ENCODE measurements around the gene NR2C2AP.
"Not testable (repeated sequence)": the region's sequence is repeated elsewhere in the genome, so short reads cannot be mapped to it uniquely, and the experiment has no call there.

The NR2C2AP gene

DNA sequence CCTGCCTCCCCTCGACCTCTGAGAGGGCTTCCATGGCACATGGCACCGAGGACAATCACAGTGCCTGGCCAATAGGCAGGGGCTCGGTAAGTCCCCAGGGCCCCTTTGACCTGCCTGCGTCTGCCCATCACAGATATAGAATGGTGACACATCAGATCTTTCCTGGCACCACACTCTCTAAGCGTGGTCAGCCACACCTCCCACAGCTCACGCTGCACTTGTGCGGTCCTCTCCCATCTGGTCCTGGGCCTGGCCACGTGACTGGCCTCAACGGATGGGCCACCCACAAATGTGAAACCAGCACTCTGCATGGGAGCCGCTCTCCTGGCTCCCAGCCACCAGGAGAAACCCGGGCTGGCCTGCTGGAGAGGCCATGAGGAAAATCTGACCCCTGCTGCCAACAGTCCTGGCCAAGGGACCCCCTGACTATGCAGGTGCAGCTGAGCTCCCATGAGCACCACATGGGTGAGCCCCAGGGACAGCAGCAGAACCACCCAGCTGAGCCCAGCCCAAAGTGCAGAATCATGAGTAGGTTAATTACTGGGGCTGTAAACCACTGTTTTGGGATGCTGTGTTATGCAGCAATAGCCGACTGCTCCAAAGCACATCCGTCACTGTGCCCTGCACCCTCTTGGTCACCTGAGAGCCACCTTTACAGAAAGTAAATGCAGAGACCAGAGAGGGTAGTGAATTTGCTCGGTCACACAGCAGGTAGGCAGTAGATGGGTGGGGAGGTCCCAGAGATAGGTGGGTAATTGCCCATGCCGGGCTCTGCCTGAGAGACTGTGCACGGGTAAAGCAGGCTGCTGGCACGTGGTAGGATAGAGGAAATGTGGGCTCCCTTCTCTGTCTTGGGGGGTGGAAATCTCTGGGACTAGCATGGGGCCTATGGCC is 23.4 kb downstream of the NR2C2AP start:
- DNase-seq = no peak

- DNase-seq = no peak
Measured at GRCh38 chr19:19176950-19177349, 26.3 kb downstream of the NR2C2AP start.

- DNase-seq = not testable (repeated sequence)
Measured at GRCh38 chr19:19173243-19173642, 30.0 kb downstream of the NR2C2AP start.

DNA sequence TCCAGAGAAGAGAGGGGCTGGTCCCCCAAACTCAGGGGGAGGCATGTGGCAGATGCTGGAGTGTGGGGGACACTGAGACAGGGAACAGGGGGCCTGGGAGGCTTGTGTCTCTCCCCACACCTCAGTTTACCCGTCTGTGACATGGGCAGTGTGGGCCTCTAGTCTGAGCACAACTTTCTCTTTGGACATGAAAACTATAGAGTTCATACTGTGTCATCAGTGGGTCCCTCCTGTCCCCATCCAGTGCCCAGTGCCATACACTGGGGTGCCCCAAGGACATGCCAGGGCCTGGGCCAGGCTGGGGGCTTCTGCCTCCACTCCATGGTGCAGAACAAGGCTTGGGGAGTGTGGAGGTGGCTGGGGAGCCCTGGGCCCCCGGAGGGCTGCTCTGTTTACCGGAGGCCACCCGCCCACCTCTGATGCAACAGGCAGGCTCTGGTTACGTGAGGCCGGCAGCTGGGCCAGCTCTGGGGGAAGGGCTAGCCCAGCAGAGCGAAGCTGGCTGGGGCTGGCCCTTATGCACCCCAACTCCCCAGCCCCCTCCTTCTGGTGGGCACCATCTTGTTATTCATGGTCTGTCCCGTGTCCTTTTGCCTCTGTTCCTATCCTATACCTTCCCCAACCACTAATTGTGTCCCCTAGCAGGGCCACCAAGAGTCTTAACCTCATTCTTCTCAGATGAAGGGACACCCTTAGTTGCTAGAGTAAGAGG is 31.2 kb downstream of the NR2C2AP start:
- DNase-seq = no peak

- DNase-seq = no peak
Measured at GRCh38 chr19:19170873-19171672, 32.1 kb downstream of the NR2C2AP start.

DNA sequence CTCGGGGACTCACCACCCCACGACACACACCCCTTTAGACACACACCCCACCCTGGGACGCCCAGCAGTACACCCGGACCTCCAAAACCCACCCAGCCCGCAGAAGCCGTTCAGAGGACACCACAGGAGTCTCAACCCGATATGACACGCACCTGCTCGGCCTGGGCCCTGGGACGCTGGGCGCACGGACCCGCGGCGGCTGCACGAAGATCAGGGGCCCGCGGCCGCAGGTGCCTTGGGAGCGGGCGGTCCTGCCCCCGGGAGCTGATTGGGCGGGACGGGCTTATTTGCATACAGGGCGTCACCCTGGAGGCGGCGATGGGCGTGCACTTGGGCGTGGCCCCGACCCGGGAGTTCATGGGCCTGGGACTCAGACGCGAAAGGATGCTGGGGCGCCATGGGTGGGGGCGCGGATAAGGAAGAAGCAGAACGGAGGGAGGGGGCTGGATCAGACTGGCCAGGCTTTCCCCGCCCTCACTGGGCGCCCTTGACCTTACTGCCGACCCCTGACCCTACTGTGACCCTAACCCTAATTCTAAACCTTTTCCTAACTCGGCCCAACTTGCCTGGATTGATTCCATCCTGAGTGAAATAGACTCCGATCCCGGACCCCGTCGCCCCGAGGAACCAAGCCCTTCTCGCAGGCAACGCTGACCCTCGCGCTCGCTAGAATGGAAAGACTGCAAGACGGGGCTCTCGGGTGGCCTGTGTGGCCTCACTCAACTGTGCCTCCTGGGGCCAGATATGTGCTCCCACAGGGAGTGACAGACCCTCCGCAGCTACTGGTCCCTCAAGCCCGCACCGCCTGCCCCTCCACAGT is 33.0 kb downstream of the NR2C2AP start, which contains the start of gene MEF2B:
Gene MEF2B, minus strand, starts transcription at position 211 of the 820 bp plus-strand sequence. CDS start 19,528 bp downstream, outside the sequence.
- DNase-seq = peak; percentile 89

DNA sequence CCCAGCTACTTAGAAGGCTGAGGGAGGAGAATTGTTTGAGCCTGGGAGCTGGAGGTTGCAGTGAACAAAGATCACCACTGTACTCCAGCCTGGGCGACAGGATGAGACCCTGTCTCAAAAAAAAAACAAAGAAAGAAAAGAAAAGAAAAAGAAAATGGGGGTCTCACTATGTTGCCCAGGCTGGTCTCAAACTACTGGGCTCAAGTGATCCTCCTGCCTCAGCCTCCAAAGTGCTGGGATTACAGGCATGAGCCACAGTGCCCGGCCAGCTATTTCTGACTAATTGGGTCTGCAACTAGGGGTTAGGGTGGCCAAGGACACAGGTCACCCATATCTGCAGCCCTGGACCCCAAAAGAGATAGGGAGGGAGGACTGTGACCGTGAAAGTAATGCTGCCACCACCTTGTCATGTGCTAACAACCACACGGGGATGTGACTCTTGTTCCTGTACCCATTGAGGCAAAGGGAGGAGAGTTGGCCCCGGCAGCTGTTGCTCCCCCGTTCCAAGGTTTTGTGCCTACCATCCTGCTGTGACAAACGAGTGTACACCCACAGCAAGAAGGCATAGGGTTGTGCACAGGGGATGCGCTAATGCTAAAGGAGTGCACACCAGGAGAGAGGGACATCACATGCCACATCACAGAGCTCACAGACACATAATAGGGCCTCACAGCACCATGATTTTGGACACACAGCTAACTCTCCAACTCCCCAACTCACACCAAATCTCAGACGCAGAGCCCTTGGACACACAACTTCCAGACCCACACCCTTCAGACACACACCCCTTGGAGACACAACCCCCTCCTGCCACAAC is 33.8 kb downstream of the NR2C2AP start:
- DNase-seq = no peak

DNA sequence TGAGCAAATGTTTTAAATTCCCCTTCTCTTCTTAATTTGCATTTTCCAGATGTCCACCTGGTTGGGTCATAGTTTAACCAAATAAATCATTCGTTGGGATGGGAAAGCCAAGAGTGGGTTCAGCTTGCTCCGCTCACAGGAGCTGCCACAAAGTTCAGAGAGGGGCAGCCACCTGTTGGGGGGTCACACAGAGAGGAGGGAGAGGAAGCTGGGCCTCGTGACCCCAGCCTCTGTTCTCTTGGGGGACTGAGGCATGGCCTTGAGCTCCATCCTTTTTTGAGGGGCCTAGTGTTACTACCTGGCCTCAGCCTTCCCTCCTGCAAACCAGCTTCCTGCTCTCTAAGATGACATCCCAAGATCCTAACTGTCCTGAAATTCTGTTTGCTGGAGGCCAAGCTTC is 35.6 kb downstream of the NR2C2AP start:
- DNase-seq = no peak

- no peak for DNase-seq
Measured at GRCh38 chr19:19165396-19165795, 37.8 kb downstream of the NR2C2AP start.

GRCh38 chr19:19162495-19162894 is 40.7 kb downstream of the NR2C2AP start:
- no peak for DNase-seq

DNA sequence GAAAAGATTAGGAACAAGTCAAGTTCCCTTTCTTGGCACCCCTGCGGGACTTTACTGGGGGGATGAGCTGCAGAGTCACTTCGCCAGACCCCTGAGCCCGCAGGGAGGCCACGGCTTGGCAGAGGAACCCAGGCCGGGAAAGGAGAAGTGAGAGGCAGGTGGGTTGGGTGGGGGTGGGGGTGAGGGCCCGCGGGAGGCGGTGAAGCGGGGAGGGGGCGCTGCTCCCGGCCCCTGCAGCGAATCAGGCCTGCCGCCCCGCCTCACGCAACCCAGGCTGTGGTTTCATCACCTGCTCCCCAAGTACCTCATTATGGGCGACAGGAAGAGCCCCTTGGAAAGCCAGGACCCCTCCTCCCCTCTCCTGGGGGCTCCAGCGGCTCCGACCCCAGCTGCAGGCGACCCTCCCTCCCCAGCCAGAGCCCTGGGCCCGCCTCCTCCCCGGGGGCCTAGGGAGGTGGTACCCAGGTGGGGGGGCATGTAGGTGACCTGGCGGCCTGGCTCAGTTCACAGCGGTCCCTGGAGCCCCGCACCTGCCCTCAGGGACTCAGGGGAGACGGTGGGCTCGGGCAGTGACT is 42.7 kb downstream of the NR2C2AP start:
- no peak for DNase-seq

DNA sequence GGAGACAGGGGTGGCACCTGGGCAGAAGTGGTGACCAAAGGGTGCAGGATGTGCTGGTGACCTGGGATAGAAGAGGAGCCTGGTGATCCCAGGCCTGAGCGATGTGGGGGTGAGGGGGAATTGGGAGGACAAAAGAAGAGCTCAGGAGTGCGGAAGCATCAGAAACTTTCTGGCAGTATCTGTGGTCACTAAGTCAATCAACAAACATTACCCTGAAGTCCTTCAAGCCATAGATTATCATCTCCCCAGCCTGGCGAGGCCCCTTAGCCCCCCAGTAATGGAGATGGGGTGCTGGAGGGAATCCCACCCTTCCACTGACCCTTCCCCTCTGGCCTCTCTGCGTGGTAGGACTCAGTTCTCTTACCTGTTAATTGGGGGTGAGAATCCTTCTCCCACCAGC is 43.7 kb downstream of the NR2C2AP start:
- DNase-seq = no peak

- DNase-seq = no peak
Measured at GRCh38 chr19:19157808-19158207, 45.4 kb downstream of the NR2C2AP start.

- no peak for DNase-seq
Measured at GRCh38 chr19:19155495-19156219, 47.6 kb downstream of the NR2C2AP start.

- DNase-seq = no peak
Measured at GRCh38 chr19:19154768-19155494, 48.3 kb downstream of the NR2C2AP start.

GRCh38 chr19:19152668-19153384 is 50.4 kb downstream of the NR2C2AP start:
- DNase-seq = no peak

- DNase-seq = no peak
Measured at GRCh38 chr19:19151418-19151817, 51.8 kb downstream of the NR2C2AP start.
